Measurements from ENCODE around the gene GJC1.
A peak's percentile ranks its signal among the peaks of the same experiment; 100 is the strongest.

Gene GJC1

GRCh38 chr17:44798356-44798755, 31.7 kb downstream of the GJC1 start:
- no peak for DNase-seq (ENCODE audit: low spot score)

DNA sequence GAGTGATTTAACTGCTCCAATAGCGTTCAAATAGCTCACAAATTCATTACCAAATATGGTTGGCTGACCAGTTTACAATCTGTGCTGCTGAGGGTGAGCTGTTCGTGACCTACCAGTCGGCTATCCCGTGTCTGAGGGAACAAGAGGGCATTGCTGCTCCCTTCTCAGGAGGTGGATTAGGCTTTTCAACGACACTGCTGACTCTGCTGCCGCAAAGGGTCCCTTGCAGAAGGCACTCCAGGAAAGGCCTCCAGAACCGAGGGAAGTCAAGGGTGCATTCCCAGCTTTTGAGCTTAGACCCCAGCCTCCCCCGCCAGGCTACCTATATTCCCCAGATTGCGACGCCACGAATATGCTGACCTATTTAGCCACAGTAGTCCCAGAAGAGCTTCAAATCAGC, 32.3 kb downstream of the GJC1 start:
- DNase-seq (ENCODE audit: low spot score): no peak

- no peak for DNase-seq (ENCODE audit: low spot score)
Measured at GRCh38 chr17:44796731-44797130, 33.4 kb downstream of the GJC1 start.

GRCh38 chr17:44795928-44796327, 34.2 kb downstream of the GJC1 start:
- no peak for DNase-seq (ENCODE audit: low spot score)

GRCh38 chr17:44795421-44795820, 34.7 kb downstream of the GJC1 start:
- no peak for DNase-seq (ENCODE audit: low spot score)

GRCh38 chr17:44794851-44795413, 35.2 kb downstream of the GJC1 start:
- DNase-seq (ENCODE audit: low spot score): no peak

- no peak for DNase-seq (ENCODE audit: low spot score)
Measured at GRCh38 chr17:44793885-44794842, 35.9 kb downstream of the GJC1 start.

DNA sequence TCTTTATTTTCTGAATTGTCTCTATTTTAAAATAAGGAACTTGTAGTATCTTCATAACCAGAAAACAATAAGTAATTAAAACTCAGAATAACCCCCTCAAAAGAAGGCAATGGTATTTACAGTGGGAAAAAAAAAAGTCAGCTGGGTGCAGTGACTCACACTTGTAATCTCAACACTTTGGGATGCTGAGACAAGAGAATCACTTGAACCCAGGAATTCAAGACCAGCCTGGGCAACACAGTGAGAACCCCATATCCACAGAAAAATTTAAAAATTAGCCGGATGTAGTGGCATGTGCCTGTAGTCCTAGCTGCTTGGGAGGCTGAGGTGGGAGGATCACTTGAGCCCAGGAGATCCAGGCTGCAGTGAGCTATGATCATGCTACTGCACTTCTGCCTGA, 37.8 kb downstream of the GJC1 start:
- no peak for DNase-seq (ENCODE audit: low spot score)

- no peak for DNase-seq (ENCODE audit: low spot score)
Measured at GRCh38 chr17:44788139-44788538, 41.9 kb downstream of the GJC1 start.

DNA sequence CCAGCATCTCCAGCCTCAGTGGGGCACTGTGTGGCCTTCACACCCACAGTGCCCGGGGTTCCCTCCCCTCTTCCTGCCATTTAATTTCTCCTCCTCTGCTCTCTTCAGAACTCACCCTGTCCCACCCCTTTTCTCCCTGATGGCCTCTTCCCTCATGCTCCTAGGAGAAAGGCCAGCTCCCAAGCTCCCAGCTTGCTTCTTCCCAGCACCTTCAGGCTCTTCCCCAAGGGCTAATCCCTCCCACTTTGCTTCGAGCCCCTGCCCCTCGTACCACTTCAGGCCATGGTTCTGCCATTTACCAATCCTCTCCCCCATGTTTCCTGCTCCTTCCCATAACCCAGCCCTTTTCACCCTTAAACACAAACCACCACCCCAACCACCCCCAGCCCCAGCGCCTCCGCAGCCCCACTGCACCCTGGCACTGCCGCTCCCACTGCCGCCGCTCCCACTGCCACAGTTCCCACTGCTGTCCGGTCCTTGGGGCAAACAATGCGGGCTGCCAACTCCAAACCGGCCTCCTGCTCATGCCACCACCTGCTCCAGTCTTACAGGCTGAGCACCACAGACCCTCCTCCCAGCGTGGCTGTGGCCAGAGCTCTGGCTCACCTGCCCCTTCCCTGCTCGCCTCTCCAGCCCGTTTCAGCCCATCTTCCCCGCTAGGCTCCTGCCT, 42.7 kb downstream of the GJC1 start:
- no peak for DNase-seq (ENCODE audit: low spot score)

- DNase-seq (ENCODE audit: low spot score): no peak
Measured at GRCh38 chr17:44786551-44787081, 43.5 kb downstream of the GJC1 start.

DNA sequence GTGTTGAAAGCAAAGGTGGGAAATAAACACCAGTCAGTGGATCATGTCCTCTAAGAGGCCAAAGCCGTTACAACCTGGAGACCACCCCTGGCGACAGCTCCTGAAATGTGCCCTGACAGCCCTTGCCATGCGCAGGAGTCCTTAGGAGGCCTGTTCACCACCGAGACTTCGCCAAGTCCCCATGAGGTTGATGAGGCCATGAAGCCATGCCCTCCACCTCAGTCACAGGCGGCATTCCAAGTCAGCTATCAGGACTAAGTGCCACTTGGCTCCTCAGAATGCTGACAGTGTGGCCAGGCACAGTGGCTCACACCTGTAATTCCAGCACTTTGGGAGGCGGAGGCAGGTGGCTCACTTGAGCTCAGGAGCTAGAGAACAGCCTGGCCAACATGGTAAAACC, 44.2 kb downstream of the GJC1 start:
- DNase-seq (ENCODE audit: low spot score): no peak

GRCh38 chr17:44782326-44782850, 47.7 kb downstream of the GJC1 start:
- DNase-seq (ENCODE audit: low spot score): no peak

DNA sequence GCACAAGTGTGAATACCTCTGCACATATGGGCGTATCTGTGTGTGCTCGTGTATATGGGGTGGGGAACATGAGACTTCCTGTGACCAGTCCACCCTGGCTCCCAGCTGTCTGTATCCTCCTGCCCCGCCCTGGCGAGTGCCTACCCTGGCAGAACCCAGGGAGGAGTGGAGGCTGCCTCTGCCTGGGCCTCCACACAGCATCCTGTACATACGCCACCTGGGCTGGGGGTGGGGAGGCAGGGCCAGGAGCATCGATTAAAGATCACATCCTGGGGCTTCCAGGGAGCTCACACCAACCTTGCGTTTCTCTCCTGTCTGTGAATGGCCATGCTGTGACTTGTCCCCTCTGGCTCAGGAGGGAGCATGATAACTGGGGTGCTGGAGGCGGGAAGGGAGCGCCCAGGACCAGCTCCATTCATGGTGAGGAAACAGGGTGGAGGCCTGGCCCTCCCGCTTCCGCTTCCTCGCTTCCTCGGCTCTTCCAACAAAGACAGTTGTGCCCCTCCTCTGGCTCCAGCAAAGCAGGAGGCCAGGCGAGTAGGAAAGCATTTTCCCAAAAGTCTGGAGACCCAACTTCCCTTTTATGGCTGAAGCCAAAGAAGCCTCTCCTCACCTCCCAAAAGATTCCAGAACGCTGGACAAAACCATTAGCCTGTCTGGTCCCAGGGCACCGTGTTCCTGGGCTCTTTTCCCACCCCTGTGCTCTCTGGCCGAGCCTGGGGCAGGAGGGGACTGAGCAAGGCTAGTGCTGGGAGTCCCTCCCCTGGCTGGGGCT, 48.3 kb downstream of the GJC1 start:
- DNase-seq (ENCODE audit: low spot score): no peak

DNA sequence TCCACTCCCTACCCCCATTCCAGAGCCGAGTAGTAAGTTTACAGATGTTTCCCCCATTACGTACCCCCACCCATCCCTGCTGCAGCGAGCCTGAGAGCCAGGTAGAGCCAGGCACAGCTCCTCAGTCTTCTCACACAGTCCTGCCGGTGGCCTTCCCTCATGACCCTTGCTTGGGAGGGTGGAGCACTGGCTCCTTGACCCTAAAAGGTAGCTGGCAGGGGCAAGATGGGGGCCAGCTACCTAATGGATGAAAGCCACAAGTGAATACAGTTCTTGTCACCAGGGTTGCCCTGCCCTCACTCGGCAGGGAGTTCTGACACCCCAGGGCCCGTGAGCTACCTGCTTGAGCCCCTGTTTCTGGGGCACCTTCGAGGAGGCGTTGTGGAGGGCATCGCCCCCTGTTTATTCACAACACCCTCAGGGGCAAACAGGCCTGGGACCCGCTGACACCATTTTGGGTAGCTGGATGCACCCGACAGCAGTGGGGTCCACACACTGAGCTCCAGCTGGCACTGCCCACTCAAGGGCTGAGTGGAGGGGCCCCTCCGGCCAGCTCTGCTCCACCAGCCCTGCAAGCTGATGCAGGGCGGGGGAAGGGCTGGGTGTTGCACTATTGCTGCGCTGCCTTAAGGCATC, 49.1 kb downstream of the GJC1 start:
- no peak for DNase-seq (ENCODE audit: low spot score)

DNA sequence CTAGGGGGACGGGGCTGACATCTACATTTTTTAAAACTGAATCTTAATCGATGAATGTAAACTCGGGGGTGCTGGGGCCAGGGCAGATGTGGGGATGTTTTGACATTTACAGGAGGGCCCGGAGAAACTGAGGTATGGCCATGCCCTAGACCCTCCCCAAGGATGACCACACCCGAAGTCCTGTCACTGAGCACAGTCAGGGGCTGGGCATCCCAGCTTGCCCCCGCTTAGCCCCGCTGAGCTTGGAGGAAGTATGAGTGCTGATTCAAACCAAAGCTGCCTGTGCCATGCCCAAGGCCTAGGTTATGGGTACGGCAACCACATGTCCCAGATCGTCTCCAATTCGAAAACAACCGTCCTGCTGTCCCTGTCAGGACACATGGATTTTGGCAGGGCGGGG, 49.9 kb downstream of the GJC1 start:
- DNase-seq (ENCODE audit: low spot score): no peak

GRCh38 chr17:44779211-44780025, 50.7 kb downstream of the GJC1 start:
- peak; percentile 59 for DNase-seq (ENCODE audit: low spot score)

GRCh38 chr17:44778656-44779210, 51.4 kb downstream of the GJC1 start:
- no peak for DNase-seq (ENCODE audit: low spot score)

- DNase-seq (ENCODE audit: low spot score): no peak
Measured at GRCh38 chr17:44777394-44778348, 52.4 kb downstream of the GJC1 start.

Measured in hematopoietic multipotent progenitor cell treated with erythropoietin and hydrocortisone succinate and interleukin-3 and kit ligand, for 17 days (in vitro differentiated cells).